H7 (cell line): ENCODE data around the gene SPATA19. TPM values are rescaled to one million over a fixed set of nuclear protein-coding genes. Genes with fewer than 3 reads are reported as not detected.

Source experiments
- DNase-seq: peaks from one replicate; pipeline ENCODE4 v3.0.0; 2012
- H3K27me3 ChIP-seq: 2 replicates; pipeline ENCODE4 v1.6.0; 2011; ENCODE audit warnings: mild to moderate bottlenecking, low read length; ENCODE audit not compliant: control insufficient read depth, insufficient read depth
- H3K36me3 ChIP-seq: replicated peaks from 2 replicates; pipeline ENCODE4 v1.5.1; 2011; ENCODE audit warnings: low read length; ENCODE audit not compliant: control insufficient read depth, insufficient read depth
- H3K4me3 ChIP-seq: 2 replicates; pipeline ENCODE4 v1.5.1; 2011; ENCODE audit warnings: low read depth, mild to moderate bottlenecking, control low read depth, low read length, moderate library complexity; ENCODE audit not compliant: insufficient read depth
- total RNA-seq: library from RNA; depleted of rRNA; stranded (reverse); fragments of >200 nt; shearing (Covaris generic); gene quantifications from 2 replicates; pipeline ENCODE4 v1.2.3, GENCODE V29; 2014

Gene SPATA19
- total RNA-seq, 1 experiment from 2014 or later, result not detected

DNA sequence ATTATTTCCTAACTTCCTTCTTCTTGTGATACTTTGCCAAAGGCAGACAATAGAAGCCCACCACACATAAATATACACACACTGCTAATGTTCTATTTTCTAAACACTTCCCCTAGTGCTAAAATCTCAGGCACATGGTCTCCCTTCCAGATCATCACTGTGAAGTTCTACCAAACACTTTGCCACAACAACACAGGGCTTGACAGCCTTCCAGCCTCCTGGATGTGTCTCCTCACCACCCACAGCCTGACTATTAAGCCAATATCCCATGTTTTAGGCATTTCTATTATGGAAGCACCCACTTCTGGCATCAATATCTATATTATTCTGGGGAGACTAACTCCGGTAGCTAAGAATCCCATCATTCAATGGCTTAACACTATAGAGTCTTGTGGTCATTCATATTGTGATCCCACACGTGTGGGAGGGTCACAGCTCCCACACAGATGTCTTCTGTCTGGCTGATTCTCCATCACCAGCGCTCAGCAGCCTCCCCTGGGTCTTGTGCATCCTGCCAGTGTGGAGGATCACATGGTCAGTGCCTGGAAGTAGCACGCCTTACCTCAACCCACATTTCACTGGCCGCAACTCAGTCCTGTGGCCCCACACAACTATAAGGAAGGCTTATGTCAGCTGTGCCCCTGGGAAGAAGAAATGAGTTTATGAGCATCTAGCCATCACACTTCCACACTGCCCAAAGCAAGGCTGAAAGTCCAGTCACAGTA, 29.0 kb downstream of the SPATA19 start:
- Histone ChIP-seq H3K36me3 (no peaks in the 10 kb centered on the region), H3K27me3 (no peaks in the 10 kb centered on the region)
- DNase-seq, result no peak

DNA sequence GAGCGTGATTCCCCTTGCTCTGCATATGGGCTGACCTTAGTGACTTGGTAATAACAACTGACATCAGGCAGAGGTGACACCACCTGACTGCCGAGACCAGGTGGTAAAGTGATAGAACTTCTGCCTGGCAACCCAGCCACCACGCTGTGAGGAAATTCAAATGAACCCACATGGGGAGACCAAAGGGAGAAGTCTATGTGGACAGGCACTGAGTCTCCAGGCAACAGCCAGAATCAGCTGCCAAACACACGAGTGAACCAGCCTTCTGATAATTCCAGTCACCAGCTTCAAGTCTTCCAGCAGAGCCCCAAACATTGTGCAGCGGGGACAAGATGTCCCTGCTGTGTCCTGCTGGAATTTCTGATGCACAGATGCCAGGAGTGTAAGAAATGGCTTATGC, 29.7 kb downstream of the SPATA19 start:
- Histone ChIP-seq H3K27me3 (no peaks in the 10 kb centered on the region), H3K4me3 (no peak overlapping the region), H3K36me3 (no peaks in the 10 kb centered on the region)
- DNase-seq, result no peak

More for the DNA sequence above, 29.0 kb downstream of the SPATA19 start:
- no peak overlapping the region for H3K4me3 ChIP-seq

DNA sequence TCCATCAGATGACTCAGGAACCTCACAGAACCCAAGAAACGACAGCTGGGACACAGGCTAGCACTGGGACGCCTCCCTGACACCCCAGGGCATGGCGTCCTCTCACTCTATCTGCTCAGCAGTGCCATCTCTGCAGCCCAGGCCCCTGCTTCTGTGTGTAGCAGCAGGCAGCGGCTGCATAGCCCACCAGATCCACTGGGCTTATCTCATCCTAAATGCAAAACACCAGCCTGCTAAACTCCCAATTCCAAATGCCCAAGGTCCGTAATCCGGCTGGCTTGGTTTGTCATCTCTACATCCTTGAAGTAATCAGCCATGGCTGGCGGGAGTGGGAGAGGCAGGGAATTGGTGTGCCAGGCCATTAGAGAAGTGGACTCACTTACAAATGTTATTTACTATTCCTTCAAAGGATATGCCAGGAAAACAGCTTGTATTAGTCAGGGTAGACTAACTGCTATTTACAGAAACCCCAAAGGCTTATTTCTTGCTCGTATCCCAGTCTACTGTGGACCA, 30.7 kb downstream of the SPATA19 start:
- Histone ChIP-seq H3K4me3 (no peak overlapping the region), H3K27me3 (peaks cover 2% of the 10 kb centered on the region; the same call in 1 of the 2 replicates), H3K36me3 (no peaks in the 10 kb centered on the region)
- DNase-seq, result no peak

DNA sequence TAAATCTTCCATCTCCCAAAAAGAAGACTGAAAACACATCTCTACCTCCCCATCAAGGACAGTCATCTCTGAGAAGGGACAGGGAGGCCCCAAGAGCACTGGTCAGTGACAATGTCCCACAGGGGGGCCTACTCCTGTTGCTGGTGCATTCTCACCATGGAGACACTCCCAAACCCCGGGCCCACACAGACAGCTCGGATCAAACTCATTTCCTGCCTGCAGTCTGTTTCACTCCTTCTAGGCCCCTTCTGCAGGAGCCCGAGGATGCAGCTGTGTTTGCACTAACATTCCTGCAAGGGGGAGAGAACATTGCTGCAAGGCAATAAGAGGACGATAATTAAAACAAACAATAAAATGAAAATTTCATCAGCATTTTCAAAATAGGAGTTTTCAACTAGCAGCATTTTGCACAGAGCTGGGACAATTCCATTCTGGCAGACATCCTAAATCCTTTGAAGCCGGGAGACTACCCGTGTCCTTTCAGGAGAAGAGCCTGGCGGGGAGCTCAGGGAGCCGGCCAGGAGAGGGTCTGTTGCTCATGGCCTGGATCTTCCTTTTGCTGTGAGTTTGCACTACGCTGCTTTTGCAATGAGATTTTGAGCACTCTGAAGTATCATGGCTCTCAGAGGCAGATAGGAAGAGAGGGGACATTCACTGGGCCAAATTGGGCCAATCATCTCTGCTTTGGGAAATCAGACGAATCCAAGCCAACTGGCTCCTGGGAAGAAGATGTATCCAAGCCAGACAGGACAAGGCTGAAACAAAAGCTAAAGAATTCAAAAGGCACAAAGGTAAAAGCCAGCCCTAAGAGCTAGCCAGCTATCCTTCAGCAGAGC, 33.2 kb downstream of the SPATA19 start:
- Histone ChIP-seq H3K36me3 (no peaks in the 10 kb centered on the region), H3K27me3 (peaks cover 2% of the 10 kb centered on the region; the same call in 1 of the 2 replicates), H3K4me3 (no peak overlapping the region)
- DNase-seq, result no peak

DNA sequence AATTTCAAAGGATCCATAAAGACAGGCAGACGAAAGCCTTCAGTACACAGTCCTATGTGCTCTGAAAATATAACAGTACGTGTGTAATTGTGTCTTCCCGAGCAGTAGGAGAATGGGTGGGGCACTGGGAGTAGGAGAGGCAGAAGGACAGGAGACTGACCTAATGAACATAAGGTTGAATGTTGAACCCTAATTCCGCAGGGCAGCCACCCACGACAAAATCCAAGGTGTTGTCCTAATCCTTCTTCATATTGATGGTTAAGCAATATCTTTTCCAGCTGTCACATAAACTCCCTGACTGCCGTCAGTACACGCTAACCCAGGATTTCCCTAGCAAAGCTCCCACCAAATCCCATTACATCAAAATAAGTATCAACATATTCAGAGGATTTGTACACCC, 34.5 kb downstream of the SPATA19 start:
- no peaks in the 10 kb centered on the region for H3K36me3 ChIP-seq
- H3K4me3 ChIP-seq, result no peak overlapping the region
- H3K27me3 ChIP-seq, result peaks cover 2% of the 10 kb centered on the region; the same call in 1 of the 2 replicates
- DNase-seq, result no peak

DNA sequence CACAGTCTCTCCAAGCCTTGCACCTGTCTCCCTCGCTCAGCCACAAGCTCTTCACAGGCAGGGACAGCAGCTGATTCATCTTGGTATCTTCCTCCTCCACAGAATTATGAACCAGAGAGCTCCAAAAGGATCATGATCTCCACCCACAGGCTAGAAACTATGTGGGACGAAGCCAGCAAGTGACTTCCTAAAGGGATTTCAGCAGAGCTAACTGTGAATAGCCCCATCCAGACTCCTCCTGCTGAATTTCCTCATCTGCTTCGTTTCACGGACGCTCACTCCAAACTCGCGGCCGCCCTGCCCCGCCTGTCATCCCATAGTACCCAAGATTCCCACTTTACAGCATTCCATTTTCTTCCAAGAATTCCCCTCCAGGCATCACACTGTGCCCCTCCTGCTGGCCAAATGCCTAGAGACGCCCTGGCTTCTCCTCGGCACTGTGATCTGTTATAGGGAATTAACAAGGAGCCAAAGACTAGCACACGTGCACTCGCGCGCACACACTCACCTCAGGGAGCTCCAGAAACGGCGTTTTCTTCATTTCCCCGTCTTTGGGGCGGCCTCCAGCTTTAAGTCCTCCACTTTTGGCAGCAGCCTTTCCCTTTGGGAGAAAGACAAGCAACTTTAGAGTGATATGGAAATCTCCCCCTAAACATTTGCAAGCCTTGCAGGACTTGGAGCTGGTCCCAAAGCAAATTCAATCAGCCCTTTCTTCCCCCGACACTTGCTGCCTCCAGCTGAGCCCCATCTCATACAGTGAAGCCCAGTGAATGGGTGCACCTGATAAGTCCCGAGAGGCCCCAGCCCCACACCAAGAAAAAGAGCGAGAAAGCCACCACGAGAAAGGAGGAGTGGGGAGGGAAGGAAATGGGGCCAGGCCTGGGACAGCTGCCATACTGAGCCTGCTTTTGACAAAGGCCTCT, 35.5 kb downstream of the SPATA19 start:
- H3K4me3 ChIP-seq, result no peak overlapping the region
- no peak for DNase-seq
- peaks cover 2% of the 10 kb centered on the region; the same call in 1 of the 2 replicates for H3K27me3 ChIP-seq
- H3K36me3 ChIP-seq, result no peaks in the 10 kb centered on the region

DNA sequence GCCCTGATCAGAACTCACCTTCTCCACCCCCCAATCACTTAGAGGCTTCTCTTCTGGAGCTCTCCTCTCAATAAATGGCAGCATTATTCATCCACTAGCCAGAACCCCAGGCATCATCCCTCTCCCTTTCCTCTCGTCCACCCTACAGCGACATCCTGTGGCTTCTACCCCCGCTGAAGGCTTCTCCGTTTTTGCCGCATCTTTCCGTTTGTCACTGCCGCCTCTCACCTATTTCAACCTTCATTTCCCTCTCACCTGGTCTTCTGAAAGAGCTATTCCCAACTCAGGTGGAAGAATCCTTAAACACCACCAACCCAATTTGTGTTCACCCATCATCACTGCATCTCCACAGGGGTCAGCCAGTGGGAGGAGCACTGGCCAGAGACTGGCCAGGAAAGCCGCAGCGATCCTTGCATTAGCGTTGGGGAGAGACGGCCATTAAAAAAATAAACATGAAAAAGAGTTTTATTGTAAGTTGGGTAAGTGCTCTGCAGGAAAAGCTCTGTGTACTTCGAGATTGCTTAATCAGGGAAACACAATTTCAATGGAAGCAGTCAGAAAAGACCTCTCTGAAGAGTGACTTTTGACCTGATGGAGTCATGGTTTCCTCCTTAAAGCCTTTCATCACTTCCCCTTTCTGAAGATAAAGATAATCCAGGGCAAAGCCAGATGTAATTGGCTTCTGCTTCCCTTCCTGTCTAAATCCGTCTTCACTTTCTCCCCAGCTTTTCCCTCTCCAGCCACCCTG, 36.7 kb downstream of the SPATA19 start:
- no peak for DNase-seq
- H3K4me3 ChIP-seq, result no peak overlapping the region
- peaks cover 2% of the 10 kb centered on the region; the same call in 1 of the 2 replicates for H3K27me3 ChIP-seq
- no peaks in the 10 kb centered on the region for H3K36me3 ChIP-seq

DNA sequence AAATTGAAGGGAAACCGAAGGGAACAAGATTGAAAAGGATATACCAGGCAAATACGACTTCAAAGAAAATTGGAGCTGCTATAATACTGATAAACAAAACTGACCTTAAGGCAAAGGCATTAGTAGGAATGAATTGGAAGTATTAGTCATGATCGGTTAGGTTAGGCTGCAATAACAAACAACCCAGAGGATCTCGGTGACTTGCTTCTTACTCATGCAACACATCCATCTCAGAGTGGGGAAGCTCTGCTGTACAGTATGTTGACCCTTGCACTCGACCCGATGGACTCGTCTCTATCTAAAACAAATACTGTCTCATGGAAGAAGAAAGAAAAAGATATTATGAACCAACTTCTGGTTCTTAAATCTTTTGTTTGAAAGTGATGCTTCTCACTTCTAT, 42.3 kb downstream of the SPATA19 start:
- DNase-seq, result no peak
- Histone ChIP-seq H3K4me3 (no peak overlapping the region), H3K36me3 (no peaks in the 10 kb centered on the region), H3K27me3 (no peaks in the 10 kb centered on the region)

DNA sequence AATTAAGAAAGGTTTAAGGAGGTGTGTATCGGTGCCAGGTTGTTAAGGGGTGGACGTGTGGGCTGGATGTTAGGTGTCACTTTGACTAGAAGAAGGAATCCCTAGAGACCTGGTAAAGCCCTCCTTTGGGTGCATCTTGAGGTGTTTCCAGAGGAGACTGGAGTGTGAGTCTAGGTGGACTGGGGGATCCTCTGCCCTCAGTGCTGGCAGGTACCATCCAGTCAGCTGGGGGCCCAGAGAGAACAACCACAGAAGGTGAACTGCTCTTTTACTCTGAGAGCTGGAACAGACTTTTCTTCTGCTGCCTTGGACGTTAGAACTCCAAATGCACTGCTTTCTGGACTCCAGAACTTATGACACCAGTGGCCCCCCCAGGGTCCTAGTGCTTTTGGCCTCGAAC, 44.0 kb downstream of the SPATA19 start:
- no peak for DNase-seq
- Histone ChIP-seq H3K27me3 (no peaks in the 10 kb centered on the region), H3K36me3 (no peaks in the 10 kb centered on the region), H3K4me3 (no peak overlapping the region)

DNA sequence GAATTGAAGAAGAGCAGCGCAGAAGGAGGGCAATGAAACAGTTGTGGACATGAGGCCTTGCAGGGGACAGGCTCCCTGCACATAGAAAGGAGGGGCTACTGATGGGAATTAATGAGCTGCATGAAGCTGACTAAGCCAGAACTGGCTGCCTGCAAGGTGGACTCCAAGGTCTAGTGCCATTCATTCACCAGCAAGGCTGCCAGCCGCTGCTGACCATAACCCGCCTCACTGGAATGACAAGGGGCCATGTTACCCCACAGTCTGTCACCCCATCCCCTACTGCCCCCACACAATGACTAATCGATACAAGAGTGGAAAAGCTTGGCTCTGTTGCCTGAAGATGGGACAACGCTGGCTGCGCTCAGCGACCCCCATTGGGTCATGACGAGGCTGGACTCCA, 44.6 kb downstream of the SPATA19 start:
- H3K36me3 ChIP-seq, result no peaks in the 10 kb centered on the region
- H3K4me3 ChIP-seq, result no peak overlapping the region
- no peak for DNase-seq
- H3K27me3 ChIP-seq, result no peaks in the 10 kb centered on the region

DNA sequence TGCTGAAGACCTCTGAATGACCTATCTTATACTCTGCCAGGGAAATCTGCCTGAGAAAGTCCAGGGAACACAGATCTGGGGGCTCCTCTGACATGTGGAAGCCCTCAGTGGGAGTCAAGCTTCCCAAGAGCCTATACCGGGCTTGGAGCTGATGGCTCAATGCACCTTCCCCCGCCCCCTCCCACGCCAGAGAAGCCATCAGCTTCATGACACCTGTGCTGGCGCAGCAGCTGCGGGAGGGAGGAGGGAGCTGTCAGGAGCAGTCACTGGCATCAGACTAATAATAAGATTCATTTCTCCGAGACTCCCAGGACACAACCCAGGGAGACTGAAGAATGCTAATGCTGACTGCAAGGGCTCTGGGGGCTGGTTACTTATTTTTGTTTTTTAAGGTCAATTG, 47.8 kb downstream of the SPATA19 start:
- no peak for DNase-seq
- H3K36me3 ChIP-seq, result no peaks in the 10 kb centered on the region; the same call in 1 of the 2 replicates
- H3K4me3 ChIP-seq, result no peak overlapping the region
- H3K27me3 ChIP-seq, result no peaks in the 10 kb centered on the region

DNA sequence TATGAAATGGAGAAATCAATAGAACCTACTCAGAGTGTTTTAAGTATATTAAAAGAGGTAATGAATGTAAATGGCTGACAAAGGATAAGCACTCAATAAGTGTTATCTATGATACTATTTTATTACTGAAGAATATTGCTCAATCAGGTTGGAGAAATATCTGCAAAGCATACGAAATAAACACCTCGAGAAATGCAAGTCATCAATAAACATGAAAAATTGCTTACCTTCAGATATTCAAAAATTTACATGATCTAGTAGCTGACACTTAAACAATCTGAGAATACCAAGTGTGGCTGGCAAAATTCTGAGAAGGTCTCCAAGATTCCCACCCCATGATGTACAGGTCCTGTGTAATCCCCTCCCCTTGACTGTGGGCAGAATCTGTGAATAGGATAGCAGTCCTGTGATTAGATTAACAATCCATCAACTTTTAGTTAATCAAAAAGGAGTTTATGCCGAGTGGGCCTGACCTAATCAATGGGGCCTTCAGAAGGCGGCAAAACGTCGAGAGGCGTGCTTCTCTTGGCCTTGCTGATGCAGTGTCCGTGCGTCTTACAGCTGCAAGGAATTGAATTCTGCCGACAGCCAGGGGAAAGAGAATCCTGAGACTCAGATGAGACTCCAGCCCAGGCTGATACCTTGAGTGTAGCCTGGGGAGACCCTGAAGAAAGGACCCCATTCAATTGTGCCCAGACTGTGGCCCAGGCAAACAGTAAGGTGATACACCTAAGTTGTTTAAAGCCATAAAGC, 49.1 kb downstream of the SPATA19 start:
- Histone ChIP-seq H3K4me3 (no peak overlapping the region), H3K36me3 (no peaks in the 10 kb centered on the region; the same call in 1 of the 2 replicates), H3K27me3 (no peaks in the 10 kb centered on the region)
- no peak for DNase-seq

DNA sequence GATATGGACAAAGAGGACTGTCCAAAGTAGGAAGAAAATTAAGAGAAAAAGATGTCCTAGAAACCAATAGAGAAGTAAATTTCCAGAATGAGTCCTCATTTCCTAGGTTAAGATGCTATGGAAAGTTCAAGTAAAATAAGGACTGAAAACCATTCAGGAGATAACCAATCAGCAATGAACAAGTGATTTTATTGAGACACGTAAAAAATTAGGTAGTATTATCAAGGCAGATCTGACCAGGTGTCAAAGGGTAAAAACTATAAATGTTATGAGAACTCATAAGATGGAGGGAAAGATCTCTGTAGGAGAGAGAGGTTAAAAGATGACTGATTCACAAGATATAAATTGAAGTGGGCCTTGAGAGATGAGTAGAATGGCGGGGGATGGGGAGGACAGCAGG, 50.2 kb downstream of the SPATA19 start:
- no peak for DNase-seq
- H3K4me3 ChIP-seq, result no peak overlapping the region

More for the DNA sequence above, 50.2 kb downstream of the SPATA19 start:
- H3K27me3 ChIP-seq, result no peaks in the 10 kb centered on the region
- no peaks in the 10 kb centered on the region; the same call in 1 of the 2 replicates for H3K36me3 ChIP-seq
